ENCODE measurements around the gene SNX9.

GRCh38 chr6:157884756-157885155 is 61.7 kb downstream of the SNX9 start:
- TF ChIP-seq SMC3 (IDR thresholded peaks at IDR 0.05) (no peak), BHLHE40 (IDR thresholded peaks at IDR 0.05; ENCODE audit: low read depth, low read length) (no peak), CTCF (IDR thresholded peaks at IDR 0.05) (no peak), MYC (IDR thresholded peaks at IDR 0.05; ENCODE audit: borderline replicate concordance, low read length) (no peak)
- TF ChIP-seq, protein P1, sequence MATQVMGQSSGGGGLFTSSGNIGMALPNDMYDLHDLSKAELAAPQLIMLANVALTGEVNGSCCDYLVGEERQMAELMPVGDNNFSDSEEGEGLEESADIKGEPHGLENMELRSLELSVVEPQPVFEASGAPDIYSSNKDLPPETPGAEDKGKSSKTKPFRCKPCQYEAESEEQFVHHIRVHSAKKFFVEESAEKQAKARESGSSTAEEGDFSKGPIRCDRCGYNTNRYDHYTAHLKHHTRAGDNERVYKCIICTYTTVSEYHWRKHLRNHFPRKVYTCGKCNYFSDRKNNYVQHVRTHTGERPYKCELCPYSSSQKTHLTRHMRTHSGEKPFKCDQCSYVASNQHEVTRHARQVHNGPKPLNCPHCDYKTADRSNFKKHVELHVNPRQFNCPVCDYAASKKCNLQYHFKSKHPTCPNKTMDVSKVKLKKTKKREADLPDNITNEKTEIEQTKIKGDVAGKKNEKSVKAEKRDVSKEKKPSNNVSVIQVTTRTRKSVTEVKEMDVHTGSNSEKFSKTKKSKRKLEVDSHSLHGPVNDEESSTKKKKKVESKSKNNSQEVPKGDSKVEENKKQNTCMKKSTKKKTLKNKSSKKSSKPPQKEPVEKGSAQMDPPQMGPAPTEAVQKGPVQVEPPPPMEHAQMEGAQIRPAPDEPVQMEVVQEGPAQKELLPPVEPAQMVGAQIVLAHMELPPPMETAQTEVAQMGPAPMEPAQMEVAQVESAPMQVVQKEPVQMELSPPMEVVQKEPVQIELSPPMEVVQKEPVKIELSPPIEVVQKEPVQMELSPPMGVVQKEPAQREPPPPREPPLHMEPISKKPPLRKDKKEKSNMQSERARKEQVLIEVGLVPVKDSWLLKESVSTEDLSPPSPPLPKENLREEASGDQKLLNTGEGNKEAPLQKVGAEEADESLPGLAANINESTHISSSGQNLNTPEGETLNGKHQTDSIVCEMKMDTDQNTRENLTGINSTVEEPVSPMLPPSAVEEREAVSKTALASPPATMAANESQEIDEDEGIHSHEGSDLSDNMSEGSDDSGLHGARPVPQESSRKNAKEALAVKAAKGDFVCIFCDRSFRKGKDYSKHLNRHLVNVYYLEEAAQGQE (IDR thresholded peaks at IDR 0.05) = no peak

All from A549 (cell line).